AG20443 (cell line): Measurements from ENCODE around the gene MACROD2.

Experiments used
- DNase-seq: peaks from one replicate; pipeline ENCODE4 v3.0.0; 2012; ENCODE audit warnings: low spot score, mixed read lengths

Gene MACROD2

GRCh38 chr20:15917283-15917682 is 1922.0 kb downstream of the MACROD2 start:
- no peak for DNase-seq

- no peak for DNase-seq
Observed at GRCh38 chr20:15918631-15919030, 1923.3 kb downstream of the MACROD2 start.

- DNase-seq = no peak
Observed at GRCh38 chr20:15919118-15919517, 1923.8 kb downstream of the MACROD2 start.

- DNase-seq = no peak
Observed at GRCh38 chr20:15921930-15922329, 1926.6 kb downstream of the MACROD2 start.

GRCh38 chr20:15922556-15922955 is 1927.2 kb downstream of the MACROD2 start:
- no peak for DNase-seq

- DNase-seq = no peak
Observed at GRCh38 chr20:15923030-15923776, 1927.9 kb downstream of the MACROD2 start.

GRCh38 chr20:15924556-15924955 is 1929.2 kb downstream of the MACROD2 start:
- no peak for DNase-seq

GRCh38 chr20:15925376-15925775 is 1930.1 kb downstream of the MACROD2 start:
- no peak for DNase-seq

GRCh38 chr20:15927893-15928650 is 1932.8 kb downstream of the MACROD2 start:
- DNase-seq = no peak

GRCh38 chr20:15928946-15929345 is 1933.6 kb downstream of the MACROD2 start:
- DNase-seq = no peak

- peak; percentile 44 for DNase-seq
Observed at GRCh38 chr20:15930311-15931305, 1935.3 kb downstream of the MACROD2 start.

GRCh38 chr20:15931897-15932296 is 1936.6 kb downstream of the MACROD2 start:
- no peak for DNase-seq

- no peak for DNase-seq
Observed at GRCh38 chr20:15937179-15937578, 1941.9 kb downstream of the MACROD2 start.

- DNase-seq = no peak
Observed at GRCh38 chr20:15938847-15939246, 1943.5 kb downstream of the MACROD2 start.

- DNase-seq = no peak
Observed at GRCh38 chr20:15940127-15940526, 1944.8 kb downstream of the MACROD2 start.

- peak; percentile 9 for DNase-seq
Observed at GRCh38 chr20:15942130-15942529, 1946.8 kb downstream of the MACROD2 start.

GRCh38 chr20:15945289-15945688 is 1950.0 kb downstream of the MACROD2 start:
- DNase-seq = no peak

GRCh38 chr20:15949391-15949790 is 1954.1 kb downstream of the MACROD2 start:
- no peak for DNase-seq

GRCh38 chr20:15951658-15952057 is 1956.3 kb downstream of the MACROD2 start:
- no peak for DNase-seq

- no peak for DNase-seq
Observed at GRCh38 chr20:15958142-15958541, 1962.8 kb downstream of the MACROD2 start.

GRCh38 chr20:15965165-15965564 is 1969.8 kb downstream of the MACROD2 start:
- DNase-seq = no peak

- DNase-seq = no peak
Observed at GRCh38 chr20:15967334-15967733, 1972.0 kb downstream of the MACROD2 start.
